Mucosa of descending colon (tissue), 3 donors: ENCODE results near the gene RAB30. TPM values are rescaled to one million over a fixed set of nuclear protein-coding genes. Genes with fewer than 3 reads are reported as not detected.

Experiments used
- ATAC-seq: fragments of 200-7000 bp; cut with Tn5 transposase; one replicate; pipeline ENCODE4 v1.9.1; 2020; ENCODE audit warnings: mild to moderate bottlenecking, moderate library complexity
- DNase-seq, 3 donors: peaks; one replicate each; pipeline ENCODE4 v3.0.0-alpha.2; 2020
- H3K36me3 ChIP-seq: fragments of 200-600 bp; one replicate; pipeline ENCODE4 v1.8.0; 2021; ENCODE audit warnings: low read depth, mild to moderate bottlenecking
- H3K4me1 ChIP-seq: fragments of 200-600 bp; one replicate; pipeline ENCODE4 v1.8.0; 2021; ENCODE audit warnings: low read depth, mild to moderate bottlenecking
- H3K4me3 ChIP-seq: fragments of 200-600 bp; one replicate; pipeline ENCODE4 v1.8.0; 2021; ENCODE audit warnings: mild to moderate bottlenecking
- H3K9me3 ChIP-seq: fragments of 200-600 bp; one replicate; pipeline ENCODE4 v1.8.0; 2021; ENCODE audit warnings: mild to moderate bottlenecking
- CTCF ChIP-seq: fragments of 200-600 bp; IDR thresholded peaks from one replicate; pipeline ENCODE4 v1.8.0; 2022; ENCODE audit warnings: antibody characterized with exemption, mild to moderate bottlenecking
- intact Hi-C, 2 donors: fragments of 100-400 bp; cut with DNase I in 1 of 2; cut with micrococcal nuclease in 1 of 2; formaldehyde crosslinking; loops; one replicate each; pipeline versions ENCODE4 v1.11.0 to v1.11.1; 2022; cut with DNase I, micrococcal nuclease
- total RNA-seq, 3 donors: library from RNA; stranded (reverse); fragmentation: NEBNext Ultra II Directional in 2 of 3; extraction: Animal tissue kit (Norgen Biotek cat#: 25700) in 2 of 3; gene quantifications; one replicate each; pipeline versions ENCODE4 v1.2.1 to v1.2.4, GENCODE V29; 2021 to 2023
- donor health status: DM: no; HTN: no; CAD: no; lungs with moderate emphysema.
- donor health status: DM: no; HTN: no; CAD: no.
- donor health status: DM: no; HTN: yes; CAD: no.

Gene RAB30
- total RNA-seq, 3 donors from 2014 or later = 16.2 to 30.7 (median 19.1) TPM

DNA sequence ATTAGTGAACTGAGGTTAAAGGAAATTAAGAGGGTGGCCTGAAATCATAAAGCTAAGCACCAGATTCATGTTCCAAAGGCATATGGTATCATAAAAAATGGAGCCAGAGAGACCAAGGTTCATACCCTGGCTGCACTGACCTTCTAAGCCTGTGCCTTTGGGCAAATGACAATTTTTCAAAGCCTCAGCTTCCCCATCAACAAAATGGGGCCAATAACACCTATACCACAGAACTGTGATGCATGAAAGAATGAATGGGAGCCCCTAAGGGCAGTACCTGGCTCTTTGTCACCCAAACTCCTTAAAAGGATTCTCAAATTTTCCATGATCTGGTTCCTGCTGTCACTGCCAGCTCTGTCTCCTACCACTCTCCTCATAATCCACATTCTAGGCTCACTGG, 72.5 kb downstream of the RAB30 start:
- H3K4me1 ChIP-seq = peaks cover 20% of the 10 kb centered on the region
- no peaks in the 10 kb centered on the region for H3K9me3 ChIP-seq
- ATAC-seq = no peak
- intact Hi-C loops = no loop called here
- no peaks in the 10 kb centered on the region for H3K36me3 ChIP-seq
- TF ChIP-seq CTCF = no peak
- no peak for DNase-seq
- no peak overlapping the region for H3K4me3 ChIP-seq

GRCh38 chr11:82998697-82999096, 73.0 kb downstream of the RAB30 start:
- DNase-seq (no peak), ATAC-seq (no peak)
- Histone ChIP-seq H3K4me3 (no peak overlapping the region), H3K9me3 (no peaks in the 10 kb centered on the region), H3K36me3 (no peaks in the 10 kb centered on the region), H3K4me1 (peaks cover 20% of the 10 kb centered on the region)
- intact Hi-C loops = no loop called here
- TF ChIP-seq CTCF = no peak

DNA sequence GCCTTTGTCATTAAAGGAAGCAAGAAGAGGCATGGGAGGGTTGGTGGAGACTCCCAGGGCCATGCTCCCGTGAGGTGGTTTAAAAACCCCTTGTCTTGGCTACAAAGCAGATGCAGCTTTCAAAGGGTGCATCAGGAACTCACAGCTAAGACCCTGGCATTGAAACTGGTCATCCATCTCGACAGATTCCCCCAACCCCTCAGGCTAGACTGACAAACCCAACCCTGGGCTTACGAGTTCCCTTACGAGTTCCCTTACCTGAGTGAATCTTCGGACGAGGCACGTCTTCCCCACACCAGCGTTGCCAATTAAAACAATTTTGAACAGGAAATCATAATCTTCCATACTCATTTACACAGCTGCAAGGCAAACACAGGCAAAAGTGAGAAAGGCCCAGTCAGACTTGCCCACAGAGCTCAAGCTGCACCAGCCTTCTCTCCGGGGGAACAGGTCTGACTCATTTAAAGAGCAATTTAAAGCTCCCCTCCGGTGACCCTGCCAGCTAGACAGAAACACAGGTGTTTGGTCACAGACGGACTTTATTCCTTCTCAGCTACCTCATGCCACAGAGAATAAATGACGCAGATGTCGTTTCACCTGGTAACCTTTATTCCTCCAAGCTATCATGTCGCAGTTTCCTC, 74.6 kb downstream of the RAB30 start:
- intact Hi-C loops = no loop called here
- no peak for TF ChIP-seq CTCF
- DNase-seq = peak; percentile 56 to 75 (median 57)
- Histone ChIP-seq H3K4me3 (no peak overlapping the region), H3K9me3 (no peaks in the 10 kb centered on the region), H3K4me1 (peaks cover 20% of the 10 kb centered on the region), H3K36me3 (no peaks in the 10 kb centered on the region)
- ATAC-seq = peak; percentile 95

- H3K9me3 ChIP-seq = no peaks in the 10 kb centered on the region
- TF ChIP-seq CTCF = no peak
- no peaks in the 10 kb centered on the region for H3K36me3 ChIP-seq
- intact Hi-C loops = no loop called here
- no peak overlapping the region for H3K4me3 ChIP-seq
- DNase-seq (no peak), ATAC-seq (no peak)
- peaks cover 20% of the 10 kb centered on the region for H3K4me1 ChIP-seq
Observed at GRCh38 chr11:82995754-82996398, 75.8 kb downstream of the RAB30 start.

DNA sequence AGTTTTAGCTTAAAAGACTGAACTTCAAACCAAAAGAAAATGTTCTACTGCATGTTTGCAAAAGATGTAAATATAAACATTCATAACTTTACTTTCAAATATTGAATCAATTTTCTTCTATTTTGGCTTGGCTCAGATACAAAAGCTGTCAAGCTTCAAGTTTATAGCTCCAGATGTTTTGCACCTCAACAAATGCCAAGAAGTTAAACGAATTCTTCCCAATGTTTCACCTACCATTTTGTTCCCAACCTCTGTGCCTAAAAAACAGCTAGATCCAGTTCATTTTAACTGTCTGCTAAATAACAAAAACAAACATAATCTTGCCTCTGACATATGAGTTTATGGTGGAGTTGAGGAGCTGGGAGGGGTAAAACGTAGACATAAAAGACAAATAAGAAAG, 76.5 kb downstream of the RAB30 start:
- H3K4me1 ChIP-seq = peaks cover 20% of the 10 kb centered on the region
- H3K36me3 ChIP-seq = no peaks in the 10 kb centered on the region
- DNase-seq = no peak
- no peak for TF ChIP-seq CTCF
- no peaks in the 10 kb centered on the region for H3K9me3 ChIP-seq
- ATAC-seq = no peak
- no peak overlapping the region for H3K4me3 ChIP-seq
- intact Hi-C loops = no loop called here
